Thoracic aorta (tissue), 2 donors: ENCODE measurements around the gene DISC1. TPM values are rescaled to one million over a fixed set of nuclear protein-coding genes. Genes with fewer than 3 reads are reported as not detected.

Source experiments
- ATAC-seq: fragments of 150-250 bp; one replicate; pipeline ENCODE4 v1.8.0; 2017; ENCODE audit warnings: low read depth; ENCODE audit not compliant: insufficient number of reproducible peaks, low FRiP score
- DNase-seq: peaks from one replicate; pipeline ENCODE4 v3.0.0-alpha.2; 2020; ENCODE audit warnings: low spot score
- H3K27ac ChIP-seq, 2 donors: fragments of 200-600 bp; sonication (generic); 1 replicate in 1 of 2; 2 replicates in 1 of 2; pipeline ENCODE4 v1.5.1; 2016; ENCODE audit warnings: mild to moderate bottlenecking in 2 of 2, moderate library complexity in 2 of 2
- H3K27me3 ChIP-seq: fragments of 200-600 bp; sonication (generic); replicated peaks from 2 replicates; pipeline ENCODE4 v1.6.0; 2016; ENCODE audit warnings: mild to moderate bottlenecking; ENCODE audit not compliant: insufficient read depth
- H3K36me3 ChIP-seq: fragments of 200-600 bp; sonication (generic); one replicate; pipeline ENCODE4 v1.5.1; 2016
- H3K4me1 ChIP-seq, 2 donors: fragments of 200-600 bp; sonication (generic); 1 replicate in 1 of 2; 2 replicates in 1 of 2; pipeline versions ENCODE4 v1.5.1 to v1.6.0; 2016; ENCODE audit warnings: low read depth in 2 of 2, mild to moderate bottlenecking in 1 of 2; ENCODE audit not compliant: control insufficient read depth in 1 of 2
- H3K4me3 ChIP-seq: fragments of 200-600 bp; sonication (generic); 2 replicates; pipeline ENCODE4 v1.5.1; 2016; ENCODE audit warnings: mild to moderate bottlenecking
- H3K9me3 ChIP-seq: fragments of 200-600 bp; sonication (generic); 2 replicates; pipeline ENCODE4 v1.5.1; 2016
- total RNA-seq, 2 donors: library from RNA; depleted of rRNA; stranded (reverse); fragments of >200 nt; gene quantifications; one replicate each; pipeline versions ENCODE4 v1.1.0 to v1.2.3, GENCODE V29; 2016
- TF ChIP-seq, protein P1 (sequence below): fragments of 200-600 bp; sonication (generic); IDR thresholded peaks from one replicate; pipeline ENCODE4 v1.5.1; 2019; ENCODE audit warnings: antibody characterized with exemption

The DISC1 gene
- total RNA-seq, 2 donors from 2014 or later = 13.1 to 26.9 TPM

GRCh38 chr1:232057217-232057895 lies 430.8 kb downstream of the DISC1 start:
- TF ChIP-seq, protein P1, sequence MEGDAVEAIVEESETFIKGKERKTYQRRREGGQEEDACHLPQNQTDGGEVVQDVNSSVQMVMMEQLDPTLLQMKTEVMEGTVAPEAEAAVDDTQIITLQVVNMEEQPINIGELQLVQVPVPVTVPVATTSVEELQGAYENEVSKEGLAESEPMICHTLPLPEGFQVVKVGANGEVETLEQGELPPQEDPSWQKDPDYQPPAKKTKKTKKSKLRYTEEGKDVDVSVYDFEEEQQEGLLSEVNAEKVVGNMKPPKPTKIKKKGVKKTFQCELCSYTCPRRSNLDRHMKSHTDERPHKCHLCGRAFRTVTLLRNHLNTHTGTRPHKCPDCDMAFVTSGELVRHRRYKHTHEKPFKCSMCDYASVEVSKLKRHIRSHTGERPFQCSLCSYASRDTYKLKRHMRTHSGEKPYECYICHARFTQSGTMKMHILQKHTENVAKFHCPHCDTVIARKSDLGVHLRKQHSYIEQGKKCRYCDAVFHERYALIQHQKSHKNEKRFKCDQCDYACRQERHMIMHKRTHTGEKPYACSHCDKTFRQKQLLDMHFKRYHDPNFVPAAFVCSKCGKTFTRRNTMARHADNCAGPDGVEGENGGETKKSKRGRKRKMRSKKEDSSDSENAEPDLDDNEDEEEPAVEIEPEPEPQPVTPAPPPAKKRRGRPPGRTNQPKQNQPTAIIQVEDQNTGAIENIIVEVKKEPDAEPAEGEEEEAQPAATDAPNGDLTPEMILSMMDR = no peak
- Histone ChIP-seq H3K36me3 (no peaks in the 10 kb centered on the region), H3K27ac (no peak overlapping the region), H3K4me3 (no peak overlapping the region), H3K4me1 (no peaks in the 10 kb centered on the region), H3K27me3 (no peaks in the 10 kb centered on the region), H3K9me3 (no peaks in the 10 kb centered on the region)
- DNase-seq = no peak
- no peak for ATAC-seq

DNA sequence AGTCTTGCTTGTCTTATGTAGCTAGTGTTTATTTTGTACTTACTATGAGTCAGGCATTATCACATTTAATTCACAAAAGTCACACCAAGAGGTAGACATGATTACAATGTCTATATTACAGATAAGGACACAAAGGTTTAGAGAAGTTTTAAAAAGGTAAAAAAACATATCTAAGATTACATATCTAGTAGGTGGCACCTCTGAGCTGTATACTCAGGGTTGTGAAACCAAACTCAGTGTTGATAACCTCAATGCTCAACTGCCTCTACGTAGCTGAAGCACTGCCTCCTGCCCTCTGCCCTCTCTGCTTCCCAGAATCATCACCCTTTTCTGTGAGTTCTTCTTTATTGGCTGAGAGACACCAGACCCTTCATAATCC lies 431.3 kb downstream of the DISC1 start:
- Histone ChIP-seq H3K4me3 (no peak overlapping the region), H3K27ac (no peak overlapping the region), H3K27me3 (no peaks in the 10 kb centered on the region), H3K9me3 (no peaks in the 10 kb centered on the region), H3K36me3 (no peaks in the 10 kb centered on the region), H3K4me1 (no peaks in the 10 kb centered on the region)
- no peak for DNase-seq
- no peak for ATAC-seq
- TF ChIP-seq, protein P1 = no peak

DNA sequence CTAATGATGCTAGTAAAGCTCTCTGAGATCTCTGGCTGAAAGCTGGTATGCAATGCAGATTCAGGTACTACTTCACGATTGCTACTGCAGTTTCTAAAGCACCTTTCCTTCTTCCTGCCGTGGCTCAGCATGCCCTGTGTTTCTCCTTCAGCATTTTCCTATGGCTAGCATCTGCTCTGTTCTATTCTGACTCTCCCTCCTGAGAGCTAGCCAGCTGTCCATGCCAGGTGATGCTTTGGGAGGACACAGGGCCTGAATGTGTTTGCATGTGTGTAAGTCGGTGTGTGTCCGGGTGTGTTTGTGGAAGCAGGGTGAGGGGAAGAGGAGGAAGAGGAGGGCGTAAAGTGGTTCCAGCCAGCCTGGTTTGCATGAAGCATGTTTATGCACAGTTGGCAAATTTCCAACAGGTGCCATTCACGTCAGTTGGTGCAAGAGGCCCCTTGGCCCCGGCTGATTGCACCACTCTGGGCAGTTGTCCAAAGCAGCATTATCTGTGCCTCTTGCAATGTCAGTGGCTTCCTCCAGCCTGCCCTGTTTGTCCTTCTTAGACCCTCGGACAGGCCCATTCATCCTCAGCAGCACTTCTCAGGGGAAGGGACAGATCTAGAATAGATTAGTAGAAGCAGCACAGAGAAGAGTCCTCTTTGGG lies 433.3 kb downstream of the DISC1 start:
- Histone ChIP-seq H3K9me3 (no peaks in the 10 kb centered on the region), H3K4me1 (no peaks in the 10 kb centered on the region), H3K36me3 (no peaks in the 10 kb centered on the region), H3K27ac (no peak overlapping the region), H3K27me3 (no peaks in the 10 kb centered on the region), H3K4me3 (no peak overlapping the region)
- DNase-seq (no peak), ATAC-seq (no peak)
- TF ChIP-seq, protein P1 = no peak

DNA sequence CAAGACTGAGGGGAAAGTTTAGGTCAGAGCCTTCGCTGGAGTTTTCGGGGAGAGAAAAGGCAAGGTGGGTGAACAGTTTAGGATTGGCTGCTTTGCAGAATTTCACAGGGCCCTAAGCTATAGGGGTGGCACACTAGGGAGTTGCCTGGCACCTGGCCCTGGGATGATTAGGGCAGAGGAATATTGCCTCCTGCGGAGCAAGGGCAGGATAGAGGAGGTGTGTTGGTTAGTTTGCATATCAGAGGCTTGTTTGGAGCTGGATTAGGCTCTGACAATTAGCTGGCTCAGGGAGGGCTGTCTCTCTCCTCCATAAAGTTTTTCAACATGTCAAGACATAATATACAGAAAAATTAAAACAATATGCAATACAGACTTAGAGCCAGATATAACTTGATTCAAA lies 436.4 kb downstream of the DISC1 start:
- Histone ChIP-seq H3K4me1 (no peaks in the 10 kb centered on the region), H3K27ac (no peak overlapping the region), H3K36me3 (no peaks in the 10 kb centered on the region), H3K27me3 (no peaks in the 10 kb centered on the region), H3K9me3 (no peaks in the 10 kb centered on the region), H3K4me3 (no peak overlapping the region)
- no peak for DNase-seq
- ATAC-seq = no peak
- TF ChIP-seq, protein P1 = no peak

DNA sequence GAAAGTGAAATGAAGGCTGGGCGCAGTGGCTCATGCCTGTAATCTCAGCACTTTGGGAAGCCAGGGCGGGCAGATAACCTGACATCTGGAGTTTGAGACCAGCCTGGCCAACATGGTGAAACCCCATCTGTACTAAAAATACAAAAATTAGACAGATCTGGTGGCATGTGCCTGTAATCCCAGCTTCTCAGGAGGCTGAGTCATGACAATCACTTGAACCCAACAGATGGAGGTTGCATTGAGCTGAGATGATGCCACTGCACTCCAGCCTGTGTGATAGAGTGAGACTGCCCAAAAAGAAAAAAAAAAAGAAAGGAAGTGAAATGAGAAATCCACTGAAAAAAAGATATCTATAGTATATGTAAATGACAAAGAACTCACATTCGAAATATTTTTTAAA lies 439.9 kb downstream of the DISC1 start:
- Histone ChIP-seq H3K27ac (no peak overlapping the region), H3K4me1 (no peaks in the 10 kb centered on the region), H3K27me3 (no peaks in the 10 kb centered on the region), H3K36me3 (no peaks in the 10 kb centered on the region), H3K9me3 (no peaks in the 10 kb centered on the region), H3K4me3 (no peak overlapping the region)
- no peak for DNase-seq
- TF ChIP-seq, protein P1 = no peak
- no peak for ATAC-seq
